Measurements from ENCODE around the gene UCK2. TPM values are rescaled to one million over a fixed set of nuclear protein-coding genes. Genes with fewer than 3 reads are reported as not detected.

The UCK2 gene
- total RNA-seq, 2 donors from 2014 or later = 65.8 to 73.6 TPM

DNA sequence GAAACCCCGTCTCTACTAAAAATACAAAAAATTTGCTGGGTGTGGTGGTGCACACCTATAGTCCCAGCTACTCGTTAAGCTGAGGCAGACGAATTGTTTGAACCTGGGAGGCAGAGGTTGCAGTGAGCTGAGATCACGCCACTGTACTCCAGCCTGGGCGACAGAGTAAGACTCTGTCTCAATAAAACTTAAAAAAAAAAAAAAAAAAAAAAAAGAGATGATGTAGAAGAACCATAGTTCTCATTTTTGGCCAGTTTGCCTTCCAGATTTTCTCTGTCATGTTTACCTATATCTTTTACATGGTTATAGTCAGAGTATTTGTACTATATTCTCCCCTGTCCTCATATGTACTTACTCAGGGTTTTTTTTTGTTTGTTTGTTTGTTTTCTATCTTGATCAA, 53.6 kb downstream of the UCK2 start:
- peaks cover 28% of the 10 kb centered on the region for H3K9me3 ChIP-seq (ENCODE audit: control insufficient read depth, low read length)
- DNase-seq = no peak
- 93 to 100% methylated on average over 2 to 5 of the region's 5 CpGs for whole genome bisulfite sequencing, 2 experiments (ENCODE audit: insufficient coverage in 1 of 2, insufficient read length in 1 of 2)
- H3K9me3 Mint-ChIP-seq = peaks cover 26% of the 10 kb centered on the region
- H3K36me3 Mint-ChIP-seq (ENCODE audit: low read depth) = peaks cover 35% of the 10 kb centered on the region
- H3K27me3 Mint-ChIP-seq (ENCODE audit: insufficient read depth) = no peaks in the 10 kb centered on the region
- peaks cover 32% of the 10 kb centered on the region for H3K4me1 Mint-ChIP-seq
- H3K4me3 ChIP-seq (ENCODE audit: low read length) = no peak overlapping the region
- no peaks in the 10 kb centered on the region for H3K27me3 ChIP-seq (ENCODE audit: control insufficient read depth, insufficient read depth, low read length, poor library complexity, severe bottlenecking)
- H3K27ac ChIP-seq (ENCODE audit: low read depth, low read length) = no peak overlapping the region
- H3K36me3 ChIP-seq (ENCODE audit: control insufficient read depth, insufficient read depth, low read length) = peaks cover 15% of the 10 kb centered on the region
- H3K27ac Mint-ChIP-seq = no peak overlapping the region
- H3K4me1 ChIP-seq (ENCODE audit: control insufficient read depth, insufficient read depth, low read length) = peaks cover 20% of the 10 kb centered on the region
- no peak overlapping the region for H3K4me3 Mint-ChIP-seq
- H3K9ac ChIP-seq (ENCODE audit: extremely low read depth, low read length, poor library complexity, severe bottlenecking) = no peak overlapping the region
- TF ChIP-seq CTCF (conservative IDR thresholded peaks at IDR 0.05) = no peak

- TF ChIP-seq CTCF (conservative IDR thresholded peaks at IDR 0.05) = peak; percentile 25
- peaks cover 20% of the 10 kb centered on the region for H3K9me3 ChIP-seq (ENCODE audit: control insufficient read depth, low read length)
- H3K27ac ChIP-seq (ENCODE audit: low read depth, low read length) = no peak overlapping the region
- H3K4me1 ChIP-seq (ENCODE audit: control insufficient read depth, insufficient read depth, low read length) = peaks cover 24% of the 10 kb centered on the region
- H3K36me3 Mint-ChIP-seq (ENCODE audit: low read depth) = peaks cover 22% of the 10 kb centered on the region
- no peaks in the 10 kb centered on the region for H3K27me3 ChIP-seq (ENCODE audit: control insufficient read depth, insufficient read depth, low read length, poor library complexity, severe bottlenecking)
- no peak overlapping the region for H3K27ac Mint-ChIP-seq
- H3K36me3 ChIP-seq (ENCODE audit: control insufficient read depth, insufficient read depth, low read length) = peaks cover 13% of the 10 kb centered on the region
- no peaks in the 10 kb centered on the region for H3K27me3 Mint-ChIP-seq (ENCODE audit: insufficient read depth)
- DNase-seq = no peak
- 94 to 96% methylated on average over 2 to 3 of the region's 3 CpGs for WGBS, 2 experiments (ENCODE audit: insufficient coverage in 1 of 2, insufficient read length in 1 of 2)
- no peak overlapping the region for H3K9ac ChIP-seq (ENCODE audit: extremely low read depth, low read length, poor library complexity, severe bottlenecking)
- H3K4me3 ChIP-seq (ENCODE audit: low read length) = no peak overlapping the region
- peaks cover 42% of the 10 kb centered on the region for H3K4me1 Mint-ChIP-seq
- peaks cover 17% of the 10 kb centered on the region for H3K9me3 Mint-ChIP-seq
- no peak overlapping the region for H3K4me3 Mint-ChIP-seq
Measured at GRCh38 chr1:165882168-165882837, 54.9 kb downstream of the UCK2 start.

GRCh38 chr1:165883056-165883455, 55.6 kb downstream of the UCK2 start:
- H3K27me3 Mint-ChIP-seq (ENCODE audit: insufficient read depth) = no peaks in the 10 kb centered on the region
- no peak overlapping the region for H3K4me3 Mint-ChIP-seq
- 91 to 94% methylated on average over 5 of the region's 5 CpGs for WGBS, 2 experiments (ENCODE audit: insufficient coverage in 1 of 2, insufficient read length in 1 of 2)
- H3K27ac Mint-ChIP-seq = peak overlapping the region; percentile 0
- TF ChIP-seq CTCF (conservative IDR thresholded peaks at IDR 0.05) = no peak
- Histone ChIP-seq H3K36me3 (ENCODE audit: control insufficient read depth, insufficient read depth, low read length) (peaks cover 6% of the 10 kb centered on the region), H3K9ac (ENCODE audit: extremely low read depth, low read length, poor library complexity, severe bottlenecking) (no peak overlapping the region), H3K4me1 (ENCODE audit: control insufficient read depth, insufficient read depth, low read length) (peaks cover 24% of the 10 kb centered on the region), H3K27me3 (ENCODE audit: control insufficient read depth, insufficient read depth, low read length, poor library complexity, severe bottlenecking) (no peaks in the 10 kb centered on the region), H3K4me3 (ENCODE audit: low read length) (no peak overlapping the region), H3K9me3 (ENCODE audit: control insufficient read depth, low read length) (peaks cover 12% of the 10 kb centered on the region), H3K27ac (ENCODE audit: low read depth, low read length) (peak overlapping the region; percentile 62)
- peaks cover 42% of the 10 kb centered on the region for H3K4me1 Mint-ChIP-seq
- H3K9me3 Mint-ChIP-seq = peaks cover 9% of the 10 kb centered on the region
- peaks cover 15% of the 10 kb centered on the region for H3K36me3 Mint-ChIP-seq (ENCODE audit: low read depth)
- DNase-seq = no peak

All from endodermal cell (in vitro differentiated cells).